GM12873 (cell line): ENCODE results near the gene PLXNA3.

Source experiments
- TF ChIP-seq, protein P1 (sequence below): IDR thresholded peaks from 2 replicates; pipeline ENCODE4 v1.5.1; 2012; ENCODE audit warnings: low read depth, mild to moderate bottlenecking, moderate library complexity, low read length, control low read depth; ENCODE audit not compliant: insufficient read depth; ENCODE audit errors: missing control alignments

PLXNA3 gene

DNA sequence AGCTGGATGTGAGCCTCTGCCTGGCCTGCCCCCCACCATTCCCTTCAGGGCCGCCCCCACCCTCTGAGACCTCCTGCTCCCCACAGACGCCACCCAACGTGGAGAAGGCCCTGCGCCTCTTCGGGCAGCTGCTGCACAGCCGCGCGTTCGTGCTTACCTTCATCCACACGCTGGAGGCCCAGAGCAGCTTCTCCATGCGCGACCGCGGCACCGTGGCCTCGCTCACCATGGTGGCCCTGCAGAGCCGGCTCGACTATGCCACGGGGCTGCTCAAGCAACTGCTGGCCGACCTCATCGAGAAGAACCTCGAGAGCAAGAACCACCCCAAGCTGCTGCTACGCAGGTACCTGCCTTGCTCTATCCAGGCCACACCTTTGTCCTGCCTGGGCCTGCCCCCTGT lies 10.1 kb downstream of the PLXNA3 start:
- TF ChIP-seq, protein P1, sequence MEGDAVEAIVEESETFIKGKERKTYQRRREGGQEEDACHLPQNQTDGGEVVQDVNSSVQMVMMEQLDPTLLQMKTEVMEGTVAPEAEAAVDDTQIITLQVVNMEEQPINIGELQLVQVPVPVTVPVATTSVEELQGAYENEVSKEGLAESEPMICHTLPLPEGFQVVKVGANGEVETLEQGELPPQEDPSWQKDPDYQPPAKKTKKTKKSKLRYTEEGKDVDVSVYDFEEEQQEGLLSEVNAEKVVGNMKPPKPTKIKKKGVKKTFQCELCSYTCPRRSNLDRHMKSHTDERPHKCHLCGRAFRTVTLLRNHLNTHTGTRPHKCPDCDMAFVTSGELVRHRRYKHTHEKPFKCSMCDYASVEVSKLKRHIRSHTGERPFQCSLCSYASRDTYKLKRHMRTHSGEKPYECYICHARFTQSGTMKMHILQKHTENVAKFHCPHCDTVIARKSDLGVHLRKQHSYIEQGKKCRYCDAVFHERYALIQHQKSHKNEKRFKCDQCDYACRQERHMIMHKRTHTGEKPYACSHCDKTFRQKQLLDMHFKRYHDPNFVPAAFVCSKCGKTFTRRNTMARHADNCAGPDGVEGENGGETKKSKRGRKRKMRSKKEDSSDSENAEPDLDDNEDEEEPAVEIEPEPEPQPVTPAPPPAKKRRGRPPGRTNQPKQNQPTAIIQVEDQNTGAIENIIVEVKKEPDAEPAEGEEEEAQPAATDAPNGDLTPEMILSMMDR = no peak

DNA sequence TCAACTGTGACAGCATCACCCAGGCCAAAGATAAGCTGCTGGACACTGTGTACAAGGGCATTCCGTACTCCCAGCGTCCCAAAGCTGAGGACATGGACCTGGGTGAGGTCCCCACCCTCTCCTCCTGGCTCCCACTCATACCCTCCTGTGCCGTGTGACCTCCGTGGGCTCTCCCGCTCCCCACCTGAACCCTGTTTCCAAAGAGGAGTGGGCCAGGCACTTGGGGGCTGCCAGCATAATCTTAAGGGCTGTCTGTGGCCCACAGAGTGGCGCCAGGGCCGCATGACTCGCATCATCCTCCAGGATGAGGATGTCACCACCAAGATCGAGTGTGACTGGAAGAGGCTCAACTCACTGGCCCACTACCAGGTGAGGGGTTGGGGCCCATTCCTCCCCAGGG lies 11.0 kb downstream of the PLXNA3 start:
- TF ChIP-seq, protein P1 = no peak

DNA sequence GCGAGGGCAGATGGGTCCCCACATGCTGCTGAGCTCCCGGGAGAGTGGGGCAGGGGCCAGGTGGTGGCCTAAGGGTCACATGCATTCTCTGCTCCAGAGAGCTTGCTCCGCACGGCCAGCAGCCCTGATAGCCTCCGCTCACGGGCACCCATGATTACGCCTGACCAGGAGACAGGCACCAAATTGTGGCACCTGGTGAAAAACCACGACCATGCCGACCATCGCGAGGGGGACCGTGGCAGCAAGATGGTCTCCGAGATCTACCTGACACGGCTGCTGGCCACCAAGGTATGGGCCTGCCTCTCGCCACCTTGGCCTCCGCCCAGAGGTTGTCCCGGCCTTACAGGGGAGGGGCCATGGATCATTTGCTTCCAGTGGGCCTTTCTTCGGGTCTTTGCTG lies 11.8 kb downstream of the PLXNA3 start:
- TF ChIP-seq, protein P1 = no peak

GRCh38 chrX:154470434-154470833 lies 12.4 kb downstream of the PLXNA3 start:
- TF ChIP-seq, protein P1 = no peak

- TF ChIP-seq, protein P1 = no peak
These were observed 13.0 kb downstream of the PLXNA3 start for GRCh38 chrX:154470914-154471568.

- TF ChIP-seq, protein P1 = no peak
These were observed 14.0 kb downstream of the PLXNA3 start for GRCh38 chrX:154471839-154472684.
